Thyroid gland (tissue), 4 donors: ENCODE measurements around the gene DCUN1D2. TPM values are rescaled to one million over a fixed set of nuclear protein-coding genes. Genes with fewer than 3 reads are reported as not detected.
"Not testable (repeated sequence)": the region's sequence is repeated elsewhere in the genome, so short reads cannot be mapped to it uniquely, and the experiment has no call there.

Experiments
- DNase-seq, 2 donors: peaks; one replicate each; pipeline ENCODE4 v3.0.0-alpha.2; 2019
- H3K27ac ChIP-seq, 3 donors: fragments of 200-600 bp; sonication (generic); 1 replicate in 2 of 3; 2 replicates in 1 of 3; pipeline ENCODE4 v1.5.1; 2016 to 2019; ENCODE audit warnings: mild to moderate bottlenecking in 1 of 3, moderate library complexity in 1 of 3
- H3K27me3 ChIP-seq: fragments of 200-600 bp; sonication (generic); one replicate; pipeline ENCODE4 v1.5.1; 2019
- H3K36me3 ChIP-seq, 2 donors: fragments of 200-600 bp; sonication (generic); one replicate each; pipeline ENCODE4 v1.5.1; 2016 to 2019
- H3K4me1 ChIP-seq, 2 donors: fragments of 200-600 bp; sonication (generic); one replicate each; pipeline ENCODE4 v1.5.1; 2017 to 2019
- H3K4me3 ChIP-seq, 3 donors: fragments of 200-600 bp; sonication (generic); replicated peaks in 1 of 3; 1 replicate in 2 of 3; 2 replicates in 1 of 3; pipeline ENCODE4 v1.5.1; 2016; ENCODE audit warnings: mild to moderate bottlenecking in 1 of 3
- H3K9me3 ChIP-seq: fragments of 200-600 bp; sonication (generic); one replicate; pipeline ENCODE4 v1.5.1; 2017
- POLR2A ChIP-seq, 2 donors: fragments of 450-650 bp; IDR thresholded peaks; one replicate each; pipeline ENCODE4 v1.6.1; 2017; ENCODE audit warnings: antibody characterized with exemption in 2 of 2, mild to moderate bottlenecking in 2 of 2, moderate library complexity in 1 of 2
- WGBS, 2 donors: methylation state at CpG; one replicate each; pipeline ENCODE4 v1.1.5; 2017; 5-methylcytosine and 5-hydroxymethylcytosine counted together
- intact Hi-C: fragments of 100-400 bp; cut with DNase I; formaldehyde crosslinking; loops from one replicate; pipeline ENCODE4 v1.15.1; 2023
- total RNA-seq, 4 donors: library from RNA; depleted of rRNA; stranded (reverse); fragments of >200 nt; gene quantifications; one replicate each; pipeline ENCODE4 v1.2.3, GENCODE V29; 2016
- TF ChIP-seq, protein P1 (sequence below), 6 experiments: fragments of 200-600 bp in 3 of 6; fragments of 450-650 bp in 3 of 6; sonication (generic) in 3 of 6; IDR thresholded peaks; one replicate each; pipeline ENCODE4 v1.5.1; 2016 to 2019; ENCODE audit warnings: antibody characterized with exemption in 6 of 6, mild to moderate bottlenecking in 2 of 6, inconsistent platforms in 1 of 6, moderate library complexity in 1 of 6

Gene DCUN1D2
- total RNA-seq, 4 donors from 2014 or later: 8.8 to 15.3 (median 10.4) TPM

DNA sequence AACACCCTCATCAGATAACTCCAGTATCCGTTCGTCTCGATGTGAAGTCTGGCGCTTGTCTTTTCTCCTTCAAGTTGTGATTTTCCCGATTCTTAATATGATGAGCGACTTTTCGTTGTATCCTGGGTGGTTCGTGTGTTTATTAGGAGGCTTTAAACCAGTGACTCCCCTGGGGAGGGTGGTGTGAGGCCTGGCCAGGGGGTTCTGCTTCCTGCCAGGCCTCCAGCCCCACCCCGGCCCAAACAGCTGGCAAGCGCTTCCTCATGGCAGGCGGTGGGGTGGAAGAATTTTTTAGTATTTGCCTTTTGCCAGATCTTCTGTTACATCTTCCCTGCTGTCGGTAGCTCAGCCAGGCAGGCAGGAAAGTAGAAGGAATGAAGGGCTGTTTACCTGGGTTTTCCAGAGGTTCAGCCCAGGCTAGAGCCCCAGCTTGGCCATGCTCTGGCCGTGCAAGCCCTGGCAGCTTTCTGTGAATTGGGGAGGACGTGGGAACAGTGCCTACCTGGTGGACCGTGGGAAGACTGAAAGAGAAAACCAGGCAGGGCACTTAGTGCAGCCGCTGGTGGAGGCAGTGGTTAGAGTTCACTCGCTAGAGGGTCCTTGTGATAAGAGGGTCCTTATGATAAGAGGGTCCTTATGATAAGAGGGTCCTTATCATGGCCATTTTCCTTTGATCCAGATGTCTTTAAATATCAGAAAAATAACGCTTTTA is 37.7 kb upstream of the DCUN1D2 start:
- Histone ChIP-seq H3K27ac (no peak overlapping the region), H3K9me3 (no peaks in the 10 kb centered on the region), H3K36me3 (no peaks in the 10 kb centered on the region), H3K4me1 (peaks cover 9 to 23% of the 10 kb centered on the region in 2 donors), H3K4me3 (no peak overlapping the region), H3K27me3 (no peaks in the 10 kb centered on the region)
- intact Hi-C loops: no loop called here
- 34 to 44% methylated on average over 18 of the region's 18 CpGs for WGBS, 2 donors
- DNase-seq: peak; percentile 89 to 91
- TF ChIP-seq, protein P1, sequence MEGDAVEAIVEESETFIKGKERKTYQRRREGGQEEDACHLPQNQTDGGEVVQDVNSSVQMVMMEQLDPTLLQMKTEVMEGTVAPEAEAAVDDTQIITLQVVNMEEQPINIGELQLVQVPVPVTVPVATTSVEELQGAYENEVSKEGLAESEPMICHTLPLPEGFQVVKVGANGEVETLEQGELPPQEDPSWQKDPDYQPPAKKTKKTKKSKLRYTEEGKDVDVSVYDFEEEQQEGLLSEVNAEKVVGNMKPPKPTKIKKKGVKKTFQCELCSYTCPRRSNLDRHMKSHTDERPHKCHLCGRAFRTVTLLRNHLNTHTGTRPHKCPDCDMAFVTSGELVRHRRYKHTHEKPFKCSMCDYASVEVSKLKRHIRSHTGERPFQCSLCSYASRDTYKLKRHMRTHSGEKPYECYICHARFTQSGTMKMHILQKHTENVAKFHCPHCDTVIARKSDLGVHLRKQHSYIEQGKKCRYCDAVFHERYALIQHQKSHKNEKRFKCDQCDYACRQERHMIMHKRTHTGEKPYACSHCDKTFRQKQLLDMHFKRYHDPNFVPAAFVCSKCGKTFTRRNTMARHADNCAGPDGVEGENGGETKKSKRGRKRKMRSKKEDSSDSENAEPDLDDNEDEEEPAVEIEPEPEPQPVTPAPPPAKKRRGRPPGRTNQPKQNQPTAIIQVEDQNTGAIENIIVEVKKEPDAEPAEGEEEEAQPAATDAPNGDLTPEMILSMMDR (IDR thresholded peaks at IDR 0.05): no peak
- TF ChIP-seq POLR2A (IDR thresholded peaks at IDR 0.05): no peak

DNA sequence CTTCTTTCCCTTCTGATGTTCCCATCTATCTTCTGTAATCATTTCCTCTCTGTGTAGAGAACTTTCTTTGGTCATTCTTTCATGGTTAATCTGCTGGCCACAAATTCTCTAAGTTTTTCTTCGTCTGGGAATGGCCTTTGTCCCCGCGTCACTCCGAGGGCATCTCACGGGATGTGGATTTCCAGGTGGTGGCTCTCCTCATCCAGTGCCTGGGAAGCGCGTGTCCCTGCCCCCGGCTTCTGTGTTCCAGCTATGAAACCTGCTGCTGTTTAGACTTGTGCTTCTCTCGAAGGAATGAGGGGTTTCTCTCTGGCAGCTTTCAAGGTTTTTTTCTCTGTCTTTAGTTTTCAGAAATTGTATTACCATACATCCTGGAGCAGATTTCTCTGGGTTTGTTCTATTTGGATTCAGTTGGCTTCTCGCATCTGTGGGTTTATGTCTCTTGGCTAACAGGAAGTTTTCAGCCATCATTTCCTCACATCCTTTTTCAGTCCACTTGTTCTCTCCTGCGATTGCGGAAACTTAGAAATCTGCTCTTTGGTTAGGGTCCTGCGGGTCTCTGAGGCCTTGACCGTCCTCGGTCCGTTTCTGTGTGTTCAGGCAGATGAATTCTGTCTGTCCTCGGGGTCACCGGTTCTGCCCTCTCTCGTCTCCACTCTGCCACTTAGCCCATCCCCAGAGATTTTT is 36.9 kb upstream of the DCUN1D2 start:
- H3K36me3 ChIP-seq: no peaks in the 10 kb centered on the region

DNA sequence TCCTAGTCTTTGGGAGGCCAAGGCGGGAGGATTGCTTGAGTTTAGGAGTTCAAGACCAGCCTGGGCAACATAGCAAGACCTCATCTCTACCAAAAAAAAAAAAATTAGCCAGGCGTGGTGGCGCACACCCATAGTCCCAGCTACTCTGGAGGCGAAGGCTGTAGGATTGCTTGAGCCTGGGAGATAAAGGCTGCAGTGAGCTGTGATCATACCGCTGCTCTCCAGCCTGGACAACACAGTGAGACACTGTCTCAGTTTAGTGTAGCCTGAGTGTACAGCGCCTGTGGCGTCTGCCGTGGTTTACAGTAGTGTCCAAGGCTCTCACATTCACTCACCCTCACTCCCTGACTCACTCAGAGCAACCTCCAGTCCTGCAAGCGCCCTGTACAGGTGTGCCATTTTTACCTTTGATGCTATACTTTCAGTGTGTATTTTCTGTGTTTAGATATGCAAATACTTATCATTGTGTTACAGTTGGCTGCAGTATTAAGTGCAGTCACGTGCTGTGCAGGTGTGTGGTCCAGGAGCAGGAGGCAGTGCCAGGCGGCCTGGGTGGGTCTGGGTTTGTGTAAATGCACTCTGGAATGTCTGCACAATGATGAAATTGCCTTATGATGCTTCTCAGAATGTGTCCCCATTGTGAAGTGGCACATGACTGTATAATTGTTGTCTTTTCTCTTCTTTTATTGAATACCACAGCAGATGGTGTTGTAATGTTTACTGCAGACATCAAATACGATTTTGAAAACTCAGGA is 36.1 kb upstream of the DCUN1D2 start:
- Histone ChIP-seq H3K27ac (no peak overlapping the region), H3K36me3 (no peaks in the 10 kb centered on the region), H3K4me1 (peaks cover 9 to 23% of the 10 kb centered on the region in 2 donors), H3K4me3 (no peak overlapping the region), H3K27me3 (no peaks in the 10 kb centered on the region), H3K9me3 (no peaks in the 10 kb centered on the region)
- DNase-seq: peak in 1 of 2 donors; percentile 19
- intact Hi-C loops: no loop called here
- WGBS, 2 donors: 80 to 86% methylated on average over 12 of the region's 12 CpGs
- TF ChIP-seq, protein P1 (IDR thresholded peaks at IDR 0.05): no peak
- TF ChIP-seq POLR2A (IDR thresholded peaks at IDR 0.05): no peak

More for the DNA sequence above, 36.9 kb upstream of the DCUN1D2 start:
- TF ChIP-seq POLR2A (IDR thresholded peaks at IDR 0.05): no peak
- TF ChIP-seq, protein P1 (IDR thresholded peaks at IDR 0.05): no peak
- 82 to 88% methylated on average over 19 of the region's 19 CpGs for WGBS, 2 donors
- DNase-seq: no peak
- H3K27ac ChIP-seq: no peak overlapping the region
- no peak overlapping the region for H3K4me3 ChIP-seq
- peaks cover 9 to 23% of the 10 kb centered on the region in 2 donors for H3K4me1 ChIP-seq
- H3K9me3 ChIP-seq: no peaks in the 10 kb centered on the region
- H3K27me3 ChIP-seq: no peaks in the 10 kb centered on the region
- intact Hi-C loops: no loop called here

DNA sequence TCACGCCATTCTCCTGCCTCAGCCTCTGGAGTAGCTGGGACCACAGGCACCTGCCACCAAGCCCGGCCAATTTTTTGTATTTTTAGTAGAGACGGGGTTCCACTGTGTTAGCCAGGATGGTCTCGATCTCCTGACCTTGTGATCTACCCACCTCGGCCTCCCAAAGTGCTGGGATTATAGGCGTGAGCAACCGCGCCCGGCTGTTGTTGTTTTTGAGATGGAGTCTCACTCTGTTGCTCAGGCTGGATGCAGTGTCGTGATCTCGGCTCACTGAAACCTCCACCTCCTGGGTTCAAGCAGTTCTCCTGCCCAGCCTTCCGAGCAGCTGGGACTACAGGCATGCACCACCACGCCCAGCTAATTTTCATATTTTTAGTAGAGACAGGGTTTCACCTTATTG is 31.9 kb upstream of the DCUN1D2 start:
- WGBS, 2 donors: 92 to 99% methylated on average over 13 of the region's 13 CpGs
- H3K36me3 ChIP-seq: not testable (repeated sequence)

DNA sequence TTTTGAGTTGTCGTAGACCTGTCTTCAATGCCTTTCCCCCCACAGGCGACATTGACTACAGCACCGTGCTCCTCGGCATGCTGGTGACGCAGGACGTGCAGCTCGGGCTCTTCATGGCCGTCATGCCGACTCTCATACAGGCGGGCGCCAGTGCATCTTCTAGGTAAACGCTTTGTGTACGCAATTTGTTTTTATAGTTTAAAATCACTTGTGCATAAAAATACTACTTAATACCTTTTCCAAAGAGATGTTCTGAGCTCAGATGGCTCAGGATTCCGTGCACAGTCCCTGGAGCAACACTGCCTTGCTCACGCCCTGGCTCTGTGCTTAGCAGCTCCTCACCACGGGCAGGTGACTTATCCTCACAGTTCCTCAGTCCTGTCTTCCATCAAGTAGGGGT is 30.1 kb upstream of the DCUN1D2 start:
- H3K36me3 ChIP-seq: no peaks in the 10 kb centered on the region
- H3K4me1 ChIP-seq: no peaks in the 10 kb centered on the region
- no peaks in the 10 kb centered on the region for H3K9me3 ChIP-seq
- no peak overlapping the region for H3K4me3 ChIP-seq
- no peaks in the 10 kb centered on the region for H3K27me3 ChIP-seq
- intact Hi-C loops: no loop called here
- no peak for DNase-seq
- TF ChIP-seq, protein P1 (IDR thresholded peaks at IDR 0.05): no peak
- no peak for TF ChIP-seq POLR2A (IDR thresholded peaks at IDR 0.05)
- no peak overlapping the region for H3K27ac ChIP-seq
- WGBS, 2 donors: 90 to 97% methylated on average over 16 of the region's 16 CpGs

More for the DNA sequence above, 31.9 kb upstream of the DCUN1D2 start:
- H3K4me3 ChIP-seq, DNase-seq, H3K27me3 ChIP-seq, H3K4me1 ChIP-seq, intact Hi-C loops, H3K9me3 ChIP-seq, H3K27ac ChIP-seq: not testable (repeated sequence)
